OCI-LY1 (cell line): ENCODE measurements around the gene SERPINE1.

Source experiments
- EZH2 ChIP-seq: fragments of 200-600 bp; sonication (generic), shearing (Covaris generic); IDR thresholded peaks from 2 replicates; pipeline ENCODE4 v1.8.0; 2017; ENCODE audit warnings: borderline replicate concordance, mixed run types, mild to moderate bottlenecking, antibody characterized with exemption, low read length, moderate library complexity, mixed read lengths
- TF ChIP-seq, protein P1 (sequence below): fragments of 200-600 bp; sonication (generic), shearing (Covaris generic); IDR thresholded peaks from 2 replicates; pipeline ENCODE4 v1.5.1; 2017; ENCODE audit warnings: mild to moderate bottlenecking, antibody characterized with exemption, low read length, moderate library complexity, mixed read lengths

GRCh38 chr7:101121991-101122932 lies 4.6 kb upstream of the SERPINE1 start:
- TF ChIP-seq, protein P1, sequence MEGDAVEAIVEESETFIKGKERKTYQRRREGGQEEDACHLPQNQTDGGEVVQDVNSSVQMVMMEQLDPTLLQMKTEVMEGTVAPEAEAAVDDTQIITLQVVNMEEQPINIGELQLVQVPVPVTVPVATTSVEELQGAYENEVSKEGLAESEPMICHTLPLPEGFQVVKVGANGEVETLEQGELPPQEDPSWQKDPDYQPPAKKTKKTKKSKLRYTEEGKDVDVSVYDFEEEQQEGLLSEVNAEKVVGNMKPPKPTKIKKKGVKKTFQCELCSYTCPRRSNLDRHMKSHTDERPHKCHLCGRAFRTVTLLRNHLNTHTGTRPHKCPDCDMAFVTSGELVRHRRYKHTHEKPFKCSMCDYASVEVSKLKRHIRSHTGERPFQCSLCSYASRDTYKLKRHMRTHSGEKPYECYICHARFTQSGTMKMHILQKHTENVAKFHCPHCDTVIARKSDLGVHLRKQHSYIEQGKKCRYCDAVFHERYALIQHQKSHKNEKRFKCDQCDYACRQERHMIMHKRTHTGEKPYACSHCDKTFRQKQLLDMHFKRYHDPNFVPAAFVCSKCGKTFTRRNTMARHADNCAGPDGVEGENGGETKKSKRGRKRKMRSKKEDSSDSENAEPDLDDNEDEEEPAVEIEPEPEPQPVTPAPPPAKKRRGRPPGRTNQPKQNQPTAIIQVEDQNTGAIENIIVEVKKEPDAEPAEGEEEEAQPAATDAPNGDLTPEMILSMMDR, result no peak
- no peak for TF ChIP-seq EZH2
